Measurements from ENCODE around the gene HES6. TPM values are rescaled to one million over a fixed set of nuclear protein-coding genes. Genes with fewer than 3 reads are reported as not detected.

Gene HES6
- total RNA-seq, 4 donors from 2014 or later: 15.0 to 94.5 (median 31.7) TPM

GRCh38 chr2:238203094-238203972 is 36.5 kb downstream of the HES6 start, which contains the start of gene ILKAP:
ILKAP (minus strand) TSS chr2:238203695; CDS start chr2:238203553, 142 bp downstream.
- TF ChIP-seq POLR2A (IDR thresholded peaks at IDR 0.05) (peak; percentile 61), POLR2AphosphoS5 (IDR thresholded peaks at IDR 0.05) (peak; percentile 5 to 78 (median 75)), CTCF (IDR thresholded peaks at IDR 0.05) (no peak), EP300 (IDR thresholded peaks at IDR 0.05; ENCODE audit: low read depth) (no peak)
- H3K36me3 ChIP-seq: no peaks in the 10 kb centered on the region
- WGBS, 2 donors (ENCODE audit: low coverage in 1 of 2): 0% methylated on average over 44 of the region's 126 CpGs; no CpG with 5 or more reads in 1 of the 2 donors
- H3K4me3 ChIP-seq: peak within 1 kb of the TSS; percentile 69 to 99 (median 85)
- peak; percentile 91 for DNase-seq
- intact Hi-C loops (cut with DNase I; ENCODE audit: low total_unique reads): loop anchor here (5.0 kb wide), 1 partner anchor 39 kb away; the partner anchor contains the start of gene HES6
- peak within 1 kb of the TSS; percentile 95 to 98 (median 95) for H3K27ac ChIP-seq
- no peaks in the 10 kb centered on the region for H3K9me3 ChIP-seq
- in situ Hi-C loops (cut with MboI; ENCODE audit: low pct_ligation_motif_present in 1 of 4, low pct_unique_long_range_greater_than_20kb in 1 of 4, low sequenced_read_pairs in 3 of 4): no loop called here
- H3K4me1 ChIP-seq: peaks cover 14 to 35% (median 26%) of the 10 kb centered on the region in 4 donors
- peaks cover 3% of the 10 kb centered on the region for H3K27me3 ChIP-seq

GRCh38 chr2:238202326-238203093 is 37.3 kb downstream of the HES6 start:
- WGBS, 2 donors (ENCODE audit: low coverage in 1 of 2): 7 to 30% methylated on average over 2 to 27 of the region's 27 CpGs
- in situ Hi-C loops (cut with MboI; ENCODE audit: low pct_ligation_motif_present in 1 of 4, low pct_unique_long_range_greater_than_20kb in 1 of 4, low sequenced_read_pairs in 3 of 4) (no loop called here), intact Hi-C loops (cut with DNase I; ENCODE audit: low total_unique reads) (loop anchor here (5.0 kb wide), 1 partner anchor 40 kb away; the partner anchor contains the start of gene HES6)
- H3K27me3 ChIP-seq: peaks cover under 1% of the 10 kb centered on the region
- no peaks in the 10 kb centered on the region for H3K36me3 ChIP-seq
- peaks cover 14 to 36% (median 26%) of the 10 kb centered on the region in 4 donors for H3K4me1 ChIP-seq
- H3K9me3 ChIP-seq: no peaks in the 10 kb centered on the region
- TF ChIP-seq EP300 (IDR thresholded peaks at IDR 0.05; ENCODE audit: low read depth): no peak
- TF ChIP-seq POLR2A (IDR thresholded peaks at IDR 0.05): no peak
- no peak for TF ChIP-seq CTCF (IDR thresholded peaks at IDR 0.05)
- no peak for TF ChIP-seq POLR2AphosphoS5 (IDR thresholded peaks at IDR 0.05)
- DNase-seq: no peak
- H3K27ac ChIP-seq: peak overlapping the region; percentile 95 to 98 (median 95)
- peak overlapping the region; percentile 69 to 99 (median 85) for H3K4me3 ChIP-seq

- H3K4me1 ChIP-seq: no peaks in the 10 kb centered on the region
- H3K27ac ChIP-seq: no peak overlapping the region
- intact Hi-C loops (cut with DNase I; ENCODE audit: low total_unique reads): loop anchor here (10.0 kb wide), 1 partner anchor 74 kb away; no protein-coding TSS in a partner anchor
- no peak overlapping the region for H3K4me3 ChIP-seq
- WGBS, 2 donors (ENCODE audit: low coverage in 1 of 2): 92 to 100% methylated on average over 2 of the region's 2 CpGs
- H3K27me3 ChIP-seq: no peaks in the 10 kb centered on the region
- peaks cover 0 to 75% (median 35%) of the 10 kb centered on the region in 4 donors for H3K36me3 ChIP-seq
- TF ChIP-seq CTCF (IDR thresholded peaks at IDR 0.05): no peak
- in situ Hi-C loops (cut with MboI; ENCODE audit: low pct_ligation_motif_present in 1 of 4, low pct_unique_long_range_greater_than_20kb in 1 of 4, low sequenced_read_pairs in 3 of 4): no loop called here
- H3K9me3 ChIP-seq: no peaks in the 10 kb centered on the region
- no peak for DNase-seq
Measured at GRCh38 chr2:238190445-238190844, 49.4 kb downstream of the HES6 start.

Other genes starting within 250 kb of the HES6 start
- 10 to 100 TPM in 3 of 4 donors, 1 to 10 TPM in 1; 9.4 to 24.3 (median 11.1) TPM for gene SCLY, start 179.0 kb downstream of the HES6 start, total RNA-seq
- gene ESPNL, start 139.7 kb downstream of the HES6 start, total RNA-seq: 1 to 10 TPM in 2 of 4 donors, under 1 TPM in 2; 0.14 to 4.4 (median 0.72) TPM
- 1 to 10 TPM in 1 of 4 donors, under 1 TPM in 1, not detected in 2; 0.14 to 5.6 TPM for gene KLHL30, start 101.4 kb downstream of the HES6 start, total RNA-seq
- under 1 TPM in 1 of 4 donors, not detected in 3; 0.41 TPM for gene ERFE, start 81.1 kb downstream of the HES6 start, total RNA-seq
- gene ILKAP, start 36.3 kb downstream of the HES6 start, total RNA-seq: 10 to 100 TPM; 16.3 to 40.0 (median 32.1) TPM
- gene PER2, start 48.6 kb upstream of the HES6 start, total RNA-seq: 10 to 100 TPM; 19.1 to 67.3 (median 32.3) TPM
- 10 to 100 TPM in 3 of 4 donors, 1 to 10 TPM in 1; 1.1 to 14.1 (median 10.4) TPM for gene TRAF3IP1, start 80.5 kb upstream of the HES6 start, total RNA-seq
- 10 to 100 TPM in 3 of 4 donors, 1 to 10 TPM in 1; 9.4 to 48.3 (median 17.2) TPM for gene ASB1, start 186.9 kb upstream of the HES6 start, total RNA-seq